HepG2 (cell line): ENCODE measurements around the gene NAB1. TPM values are rescaled to one million over a fixed set of nuclear protein-coding genes. Genes with fewer than 3 reads are reported as not detected.
"Not testable (repeated sequence)": the region's sequence is repeated elsewhere in the genome, so short reads cannot be mapped to it uniquely, and the experiment has no call there.

Experiments
- ATAC-seq: fragments of 200-7000 bp; cut with Tn5 transposase; 3 replicates; pipeline ENCODE4 v1.9.1; 2020; ENCODE audit warnings: mild to moderate bottlenecking, moderate library complexity
- BruUV-seq: library from RNA; stranded (reverse); fragments of 400-500 nt; replicated peaks from 2 replicates; lab custom pipeline; 2021; lab: Mats Ljungman, UMichigan
- CTCF ChIA-PET: fragments of 300-600 bp; formaldehyde crosslinking; extraction: SDS; loops from one replicate; lab custom pipeline; 2021; ENCODE audit warnings: low total read pairs, inconsistent platforms, low intra/inter-chr PET ratio; lab: Yijun Ruan, JAX
- POLR2A ChIA-PET: fragments of 350-600 bp; sonication (Branson Sonifier 250); formaldehyde crosslinking; loops from one replicate; lab custom pipeline; 2020; ENCODE audit warnings: antibody characterized with exemption, inconsistent platforms; lab: Yijun Ruan, JAX
- DNase-seq: peaks from one replicate; pipeline ENCODE4 v3.0.0-alpha.2; 2015; ENCODE audit warnings: low spot score
- FAIRE-seq: peaks from 3 replicates; lab custom pipeline; 2011; peaks lifted over from hg19 to GRCh38; lab: Jason Lieb, UNC
- H2AFZ ChIP-seq: one replicate; pipeline ENCODE4 v1.6.1; 2011; ENCODE audit warnings: low read length, inconsistent platforms
- H3K27ac ChIP-seq: fragments of 300-600 bp; 3 replicates; pipeline ENCODE4 v1.8.0; 2011; ENCODE audit warnings: mixed run types, mild to moderate bottlenecking, mixed read lengths, low read length, inconsistent platforms; ENCODE audit not compliant: insufficient read depth; ENCODE audit errors: extremely low read length
- H3K27me3 ChIP-seq, 2 experiments: fragments of 200-600 bp in 1 of 2; 2 replicates in 1 of 2; 3 replicates in 1 of 2; pipeline versions ENCODE4 v1.6.0 to v1.8.0; 2011; ENCODE audit warnings: low read length in 2 of 2, mild to moderate bottlenecking in 2 of 2, moderate library complexity in 2 of 2, inconsistent platforms in 1 of 2; ENCODE audit not compliant: insufficient read depth in 2 of 2, control insufficient read depth in 1 of 2
- H3K36me3 ChIP-seq, 2 experiments: fragments of 200-600 bp in 1 of 2; replicated peaks in 1 of 2; 2 replicates in 1 of 2; 3 replicates in 1 of 2; pipeline versions ENCODE4 v1.5.1 to v1.8.0; 2011; ENCODE audit warnings: low read length in 2 of 2, inconsistent platforms in 1 of 2; ENCODE audit not compliant: insufficient read depth in 2 of 2, control insufficient read depth in 1 of 2
- H3K4me1 ChIP-seq: 2 replicates; pipeline ENCODE4 v1.5.1; 2012; ENCODE audit warnings: low read length, inconsistent platforms; ENCODE audit not compliant: insufficient read depth
- H3K4me2 ChIP-seq: 2 replicates; pipeline ENCODE4 v1.6.0; 2011; ENCODE audit warnings: low read depth, low read length, inconsistent platforms
- H3K4me3 ChIP-seq, 3 experiments: fragments of 200-600 bp in 1 of 3; sonication (generic), shearing (Covaris generic) in 1 of 3; replicated peaks in 1 of 3; 2 replicates each; pipeline ENCODE4 v1.5.1; 2011 to 2016; ENCODE audit warnings: low read length in 3 of 3, inconsistent platforms in 2 of 3, low read depth in 2 of 3, mild to moderate bottlenecking in 2 of 3, control low read depth in 1 of 3, mixed read lengths in 1 of 3; ENCODE audit not compliant: insufficient read depth in 1 of 3
- H3K79me2 ChIP-seq: one replicate; pipeline ENCODE4 v1.6.1; 2011; ENCODE audit warnings: low read length, inconsistent platforms; ENCODE audit not compliant: insufficient read depth
- H3K9ac ChIP-seq: 2 replicates; pipeline ENCODE4 v1.6.0; 2011; ENCODE audit warnings: mild to moderate bottlenecking, low read depth, low read length, inconsistent platforms; ENCODE audit not compliant: insufficient read depth
- H3K9me3 ChIP-seq: 2 replicates; pipeline ENCODE4 v1.5.1; 2012; ENCODE audit warnings: mild to moderate bottlenecking, low read length
- H4K20me1 ChIP-seq: 2 replicates; pipeline ENCODE4 v1.6.0; 2011; ENCODE audit warnings: inconsistent platforms, mild to moderate bottlenecking, low read length, moderate library complexity; ENCODE audit not compliant: insufficient read depth
- KIAA2018 ChIP-seq: sonication (generic); formaldehyde crosslinking; IDR thresholded peaks from 2 replicates; pipeline ENCODE4 v1.5.0; 2020; ENCODE audit warnings: mild to moderate bottlenecking, missing genetic modification reagents, borderline replicate concordance
- PLRG1 ChIP-seq: fragments of 450-650 bp; conservative IDR thresholded peaks from 2 replicates; pipeline ENCODE4 v1.6.1; 2016
- in situ Hi-C: cut with HindIII; loops from 2 replicates; pipeline ENCODE4 v1.10.0; 2017; ENCODE audit warnings: low pct_unique_long_range_greater_than_20kb; ENCODE audit not compliant: extremely low pct_ligation_motif_present
- intact Hi-C: fragments of 100-400 bp; cut with micrococcal nuclease; formaldehyde crosslinking; loops from one replicate; pipeline ENCODE4 v1.10.0; 2022; ENCODE audit not compliant: unreplicated experiment
- polyA plus RNA-seq, 8 experiments: library from polyadenylated mRNA; depleted of rRNA in 3 of 8; stranded (reverse) in 7 of 8; unstranded in 1 of 8; fragments of >200 nt; fragmentation: Illumina TruSeq in 4 of 8; extraction: Trizol in 4 of 8; gene quantifications; 2 replicates each; pipeline versions ENCODE4 v1.2.1 to v1.2.3, GENCODE V29; 2011 to 2016; ENCODE audit warnings: low read depth in 4 of 8, missing spikeins in 1 of 8, mixed read lengths in 1 of 8; ENCODE audit not compliant: insufficient read depth in 1 of 8
- total RNA-seq, 5 experiments: library from RNA; depleted of rRNA; stranded (reverse); fragments of >200 nt; fragmentation: Illumina TruSeq; extraction: Trizol; gene quantifications; 2 replicates each; pipeline ENCODE4 v1.2.3, GENCODE V29; 2016; ENCODE audit warnings: low read depth in 1 of 5

Gene NAB1
- total and polyA plus RNA-seq, 2 of the 13 experiments (the other 11 are each of a cell fraction or from before 2014, with no cell fraction given) = 24.5 to 46.0 TPM

GRCh38 chr2:190707726-190708125 is 58.8 kb downstream of the NAB1 start (continued):
- TF ChIP-seq KIAA2018 (CRISPR knock-in tag) = no peak
- no peak for TF ChIP-seq PLRG1
- TF ChIP-seq, all 625 proteins: peak for 0

DNA sequence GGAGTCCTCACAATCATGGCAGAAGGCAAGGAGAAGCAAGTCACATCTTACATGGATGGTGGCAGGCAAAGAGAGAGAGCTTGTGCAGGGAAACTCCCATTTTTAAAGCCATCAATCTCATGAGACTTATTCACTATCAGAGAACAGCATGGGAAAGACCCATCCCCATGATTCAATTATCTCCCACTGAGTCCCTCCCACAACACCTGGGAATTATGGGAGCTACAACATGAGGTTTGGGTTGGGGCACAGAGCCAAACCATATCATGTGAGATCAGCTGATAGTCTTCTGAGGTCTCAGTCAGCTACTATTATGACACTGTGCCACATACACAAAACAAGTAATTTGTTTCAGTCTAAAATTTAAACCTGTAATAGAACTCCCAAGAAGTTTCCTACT is 59.8 kb downstream of the NAB1 start:
- H3K4me1 ChIP-seq, ATAC-seq, in situ Hi-C loops, H3K9ac ChIP-seq, intact Hi-C loops, POLR2A ChIA-PET, FAIRE-seq, H3K36me3 ChIP-seq, H3K9me3 ChIP-seq, H4K20me1 ChIP-seq, H3K27ac ChIP-seq, DNase-seq, CTCF ChIA-PET, H2AFZ ChIP-seq, H3K79me2 ChIP-seq, H3K4me3 ChIP-seq, BruUV-seq, H3K4me2 ChIP-seq, H3K27me3 ChIP-seq: not testable (repeated sequence)
